HL-60 (cell line): Measurements from ENCODE around the gene METAP2.

Experiments
- CTCF ChIP-seq: IDR thresholded peaks from one replicate; pipeline ENCODE4 v1.5.1; 2011; ENCODE audit warnings: low read length, control low read depth, inconsistent platforms; ENCODE audit not compliant: insufficient read depth
- POLR2AphosphoS5 ChIP-seq: IDR thresholded peaks from 2 replicates; pipeline ENCODE4 v1.6.1; 2012; ENCODE audit warnings: low read depth
- SPI1 ChIP-seq: IDR thresholded peaks from 2 replicates; pipeline ENCODE4 v1.6.1; 2012; ENCODE audit warnings: low read depth, mild to moderate bottlenecking, borderline replicate concordance

- TF ChIP-seq POLR2AphosphoS5 (no peak), CTCF (no peak), SPI1 (no peak)
These were observed 71.4 kb downstream of the METAP2 start for GRCh38 chr12:95545303-95545702.
